ENCODE data around the gene CD46.

The CD46 gene

GRCh38 chr1:207831517-207832327 is 79.9 kb downstream of the CD46 start:
- DNase-seq: no peak

GRCh38 chr1:207832796-207833195 is 80.9 kb downstream of the CD46 start:
- no peak for DNase-seq

GRCh38 chr1:207833381-207833780 is 81.5 kb downstream of the CD46 start:
- no peak for DNase-seq

- DNase-seq: no peak
These were observed 82.3 kb downstream of the CD46 start for GRCh38 chr1:207833956-207834660.

GRCh38 chr1:207835958-207836357 is 84.1 kb downstream of the CD46 start:
- no peak for DNase-seq

- no peak for DNase-seq
These were observed 84.9 kb downstream of the CD46 start for GRCh38 chr1:207836591-207837347.

GRCh38 chr1:207837673-207838072 is 85.8 kb downstream of the CD46 start:
- DNase-seq: no peak

GRCh38 chr1:207838156-207839082 is 86.6 kb downstream of the CD46 start:
- DNase-seq: no peak

- DNase-seq: no peak
These were observed 87.2 kb downstream of the CD46 start for GRCh38 chr1:207839083-207839413.

- DNase-seq: no peak
These were observed 88.5 kb downstream of the CD46 start for GRCh38 chr1:207840380-207840779.

GRCh38 chr1:207841293-207841692 is 89.4 kb downstream of the CD46 start:
- DNase-seq: no peak

GRCh38 chr1:207841901-207842300 is 90.0 kb downstream of the CD46 start:
- no peak for DNase-seq

- no peak for DNase-seq
These were observed 90.7 kb downstream of the CD46 start for GRCh38 chr1:207842506-207842905.

GRCh38 chr1:207844371-207844770 is 92.5 kb downstream of the CD46 start:
- no peak for DNase-seq

All from activated naive CD4-positive, alpha-beta T cell (primary cell).